Measurements from ENCODE around the gene SEPTIN11. TPM values are rescaled to one million over a fixed set of nuclear protein-coding genes. Genes with fewer than 3 reads are reported as not detected.

Gene SEPTIN11
- polyA plus RNA-seq, 3 donors, result 3.2 to 14.8 (median 8.8) TPM

DNA sequence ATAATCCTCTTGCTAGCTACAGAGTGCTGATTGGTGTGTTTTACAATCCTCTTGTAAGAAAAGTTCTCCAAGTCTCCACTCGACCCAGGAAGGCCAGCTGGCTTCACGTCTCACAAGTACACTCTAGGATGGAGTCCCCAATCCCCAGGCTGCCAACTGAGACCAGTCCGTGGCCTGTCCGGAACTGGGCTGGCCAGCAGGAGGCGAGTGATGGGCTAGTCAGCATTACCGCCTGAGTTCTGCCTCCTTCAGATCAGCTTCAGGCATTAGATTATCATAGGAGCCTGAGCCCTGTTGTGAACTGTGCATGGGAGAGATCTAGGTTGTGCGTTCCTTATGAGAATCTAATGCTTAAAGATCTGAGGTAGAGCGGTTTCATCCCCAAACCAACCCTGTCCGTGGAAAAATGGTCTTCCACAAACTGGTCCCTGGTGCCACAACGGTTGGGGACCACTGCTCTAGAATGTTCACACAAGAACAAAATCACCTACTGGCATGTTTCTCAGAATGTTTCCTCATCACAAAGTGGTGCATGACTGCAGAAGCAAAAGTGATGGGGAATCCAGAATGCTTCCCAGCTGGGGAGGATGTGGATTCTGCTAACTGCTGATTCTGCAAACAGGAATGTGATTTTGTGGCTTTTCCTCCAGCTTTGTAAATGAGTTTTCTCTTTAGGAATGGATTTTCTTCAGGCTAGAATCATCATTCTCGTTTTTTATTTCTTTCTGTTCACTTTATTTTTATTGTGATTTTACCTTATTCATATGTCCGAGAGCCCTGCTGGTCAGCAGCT lies 40.9 kb downstream of the SEPTIN11 start:
- Histone ChIP-seq H3K4me1 (ENCODE audit: control insufficient read depth in 1 of 2, insufficient read depth in 2 of 2, low read length in 2 of 2) (no peaks in the 10 kb centered on the region), H2AFZ (ENCODE audit: insufficient read depth, low read depth, low read length, poor library complexity, severe bottlenecking) (no peak overlapping the region), H3K27me3 (ENCODE audit: control insufficient read depth in 2 of 2, insufficient read depth in 2 of 2, low read length in 2 of 2) (no peaks in the 10 kb centered on the region), H3K9me3 (replicated peaks in 1 of 2; ENCODE audit: control insufficient read depth in 1 of 2, insufficient read depth in 1 of 2, low read length in 2 of 2) (peaks cover 4 to 7% of the 10 kb centered on the region in 2 donors), H3K36me3 (replicated peaks in 1 of 2; ENCODE audit: control insufficient read depth in 1 of 2, insufficient read depth in 2 of 2, low read length in 2 of 2) (no peaks in the 10 kb centered on the region), H4K20me1 (ENCODE audit: insufficient read depth, low read length) (no peaks in the 10 kb centered on the region), H3K4me3 (replicated peaks in 1 of 3; ENCODE audit: low read depth in 2 of 3, low read length in 3 of 3) (no peak overlapping the region), H3K4me2 (replicated peaks; ENCODE audit: extremely low read depth, low read length, poor library complexity, severe bottlenecking) (no peak overlapping the region), H3K9ac (ENCODE audit: insufficient read depth, low read length, poor library complexity, severe bottlenecking) (no peak overlapping the region), H3K27ac (ENCODE audit: low read depth in 1 of 2, low read length in 2 of 2) (no peak overlapping the region), H3K79me2 (ENCODE audit: insufficient read depth, low read length) (no peaks in the 10 kb centered on the region)
- Mint-ChIP-seq H3K9me3 (peaks cover 7 to 10% (median 9%) of the 10 kb centered on the region in 7 donors), H3K4me3 (no peak overlapping the region), H3K27me3 (ENCODE audit: low read depth in 3 of 3) (peaks cover 0 to 6% (median 3%) of the 10 kb centered on the region in 3 donors), H3K4me1 (peaks cover 2% of the 10 kb centered on the region), H3K27ac (no peak overlapping the region), H3K36me3 (peaks cover 7 to 10% of the 10 kb centered on the region in 2 donors)
- WGBS (ENCODE audit: insufficient coverage), result 96% methylated on average over 7 of the region's 12 CpGs
- TF ChIP-seq, protein P1, sequence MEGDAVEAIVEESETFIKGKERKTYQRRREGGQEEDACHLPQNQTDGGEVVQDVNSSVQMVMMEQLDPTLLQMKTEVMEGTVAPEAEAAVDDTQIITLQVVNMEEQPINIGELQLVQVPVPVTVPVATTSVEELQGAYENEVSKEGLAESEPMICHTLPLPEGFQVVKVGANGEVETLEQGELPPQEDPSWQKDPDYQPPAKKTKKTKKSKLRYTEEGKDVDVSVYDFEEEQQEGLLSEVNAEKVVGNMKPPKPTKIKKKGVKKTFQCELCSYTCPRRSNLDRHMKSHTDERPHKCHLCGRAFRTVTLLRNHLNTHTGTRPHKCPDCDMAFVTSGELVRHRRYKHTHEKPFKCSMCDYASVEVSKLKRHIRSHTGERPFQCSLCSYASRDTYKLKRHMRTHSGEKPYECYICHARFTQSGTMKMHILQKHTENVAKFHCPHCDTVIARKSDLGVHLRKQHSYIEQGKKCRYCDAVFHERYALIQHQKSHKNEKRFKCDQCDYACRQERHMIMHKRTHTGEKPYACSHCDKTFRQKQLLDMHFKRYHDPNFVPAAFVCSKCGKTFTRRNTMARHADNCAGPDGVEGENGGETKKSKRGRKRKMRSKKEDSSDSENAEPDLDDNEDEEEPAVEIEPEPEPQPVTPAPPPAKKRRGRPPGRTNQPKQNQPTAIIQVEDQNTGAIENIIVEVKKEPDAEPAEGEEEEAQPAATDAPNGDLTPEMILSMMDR (IDR thresholded peaks at IDR 0.05), result no peak
- intact Hi-C loops (cut with micrococcal nuclease), result no loop called here
- DNase-seq, result no peak

DNA sequence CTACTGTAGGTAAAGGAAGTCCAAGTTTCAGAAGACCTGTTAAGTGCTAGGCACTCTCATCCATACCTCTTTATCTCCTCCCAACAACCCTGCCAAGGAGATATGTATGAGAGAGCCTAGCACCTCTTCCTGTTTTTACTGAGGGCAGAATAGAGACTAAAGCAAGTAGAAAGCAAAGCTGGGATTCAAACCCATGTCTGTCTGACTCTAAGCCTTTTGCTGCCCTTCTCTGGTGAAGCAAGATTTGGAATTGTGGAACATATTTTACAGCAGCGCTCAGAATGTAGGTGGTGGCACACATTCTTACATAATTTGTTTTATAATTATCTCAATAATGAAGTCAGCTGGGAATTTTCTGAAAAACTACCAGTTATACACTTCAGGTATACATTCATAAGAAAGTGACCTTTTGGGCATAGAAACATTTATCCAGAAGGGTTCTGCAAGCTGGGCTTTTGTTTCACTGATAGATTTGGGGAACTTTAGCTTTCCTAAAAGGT lies 41.7 kb downstream of the SEPTIN11 start:
- H3K36me3 Mint-ChIP-seq, result peaks cover 7 to 8% of the 10 kb centered on the region in 2 donors
- H3K4me1 Mint-ChIP-seq, result peaks cover 2% of the 10 kb centered on the region
- H2AFZ ChIP-seq (ENCODE audit: insufficient read depth, low read depth, low read length, poor library complexity, severe bottlenecking), result no peak overlapping the region
- H4K20me1 ChIP-seq (ENCODE audit: insufficient read depth, low read length), result no peaks in the 10 kb centered on the region
- H3K9me3 Mint-ChIP-seq, result peaks cover 7 to 10% (median 9%) of the 10 kb centered on the region in 7 donors
- H3K9ac ChIP-seq (ENCODE audit: insufficient read depth, low read length, poor library complexity, severe bottlenecking), result no peak overlapping the region
- peaks cover 4 to 7% of the 10 kb centered on the region in 2 donors for H3K9me3 ChIP-seq (replicated peaks in 1 of 2; ENCODE audit: control insufficient read depth in 1 of 2, insufficient read depth in 1 of 2, low read length in 2 of 2)
- H3K27ac Mint-ChIP-seq, result no peak overlapping the region
- no peaks in the 10 kb centered on the region for H3K4me1 ChIP-seq (ENCODE audit: control insufficient read depth in 1 of 2, insufficient read depth in 2 of 2, low read length in 2 of 2)
- H3K27me3 ChIP-seq (ENCODE audit: control insufficient read depth in 2 of 2, insufficient read depth in 2 of 2, low read length in 2 of 2), result no peaks in the 10 kb centered on the region
- no peak overlapping the region for H3K4me3 ChIP-seq (replicated peaks in 1 of 3; ENCODE audit: low read depth in 2 of 3, low read length in 3 of 3)
- intact Hi-C loops (cut with micrococcal nuclease), result no loop called here
- TF ChIP-seq, protein P1 (IDR thresholded peaks at IDR 0.05), result no peak
- no peak overlapping the region for H3K4me3 Mint-ChIP-seq
- H3K4me2 ChIP-seq (replicated peaks; ENCODE audit: extremely low read depth, low read length, poor library complexity, severe bottlenecking), result no peak overlapping the region
- DNase-seq, result no peak
- no CpG with 5 or more reads among the region's 1 CpG for whole genome bisulfite sequencing (ENCODE audit: insufficient coverage)
- H3K27me3 Mint-ChIP-seq (ENCODE audit: low read depth in 3 of 3), result peaks cover 0 to 6% (median 5%) of the 10 kb centered on the region in 3 donors
- H3K36me3 ChIP-seq (replicated peaks in 1 of 2; ENCODE audit: control insufficient read depth in 1 of 2, insufficient read depth in 2 of 2, low read length in 2 of 2), result no peaks in the 10 kb centered on the region
- no peaks in the 10 kb centered on the region for H3K79me2 ChIP-seq (ENCODE audit: insufficient read depth, low read length)
- no peak overlapping the region for H3K27ac ChIP-seq (ENCODE audit: low read depth in 1 of 2, low read length in 2 of 2)
